ENCODE measurements around the gene ERI3. TPM values are rescaled to one million over a fixed set of nuclear protein-coding genes. Genes with fewer than 3 reads are reported as not detected.

ERI3 gene
- total RNA-seq, 1 experiment from 2014 or later: 74.2 TPM

DNA sequence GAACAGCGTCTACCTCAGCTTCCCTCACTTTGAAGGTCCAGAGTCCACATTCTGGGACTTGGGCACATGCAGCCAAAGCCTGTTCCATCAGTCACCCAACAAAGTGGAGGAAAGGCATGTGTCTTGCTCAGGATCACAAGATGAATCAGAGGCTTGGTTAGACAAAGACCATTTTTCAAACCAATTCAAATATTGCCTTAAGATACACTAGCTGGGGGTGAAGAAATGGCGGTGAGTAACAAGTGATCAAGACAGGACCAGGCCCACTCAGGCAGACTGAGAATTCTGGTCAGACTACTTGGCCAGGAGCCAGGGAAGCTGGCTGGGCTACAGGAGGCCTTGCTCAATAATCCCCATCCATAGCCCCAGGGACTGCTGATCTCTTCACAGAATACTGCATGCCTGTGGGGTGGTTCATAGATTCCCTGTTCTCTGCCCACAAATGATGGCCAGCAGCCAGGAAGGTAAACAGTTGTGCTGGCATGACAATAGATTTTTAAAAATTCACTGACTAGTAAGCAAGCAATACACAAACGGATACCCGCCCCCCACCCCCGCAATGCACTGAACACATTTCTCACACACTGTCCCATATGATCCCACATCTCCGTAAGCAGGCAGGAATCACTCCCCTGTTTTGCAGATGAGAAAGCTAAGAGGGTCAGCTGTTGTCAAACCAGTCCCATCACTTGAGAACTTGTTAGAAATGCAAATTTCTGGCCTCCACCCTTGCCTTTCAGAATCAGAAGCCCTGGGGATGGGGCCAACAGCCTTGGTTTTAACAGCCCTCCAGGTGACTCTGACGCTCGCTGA lies 27.2 kb downstream of the ERI3 start:
- H3K9me2 ChIP-seq (ENCODE audit: insufficient read depth): no peaks in the 10 kb centered on the region
- ChIA-PET RAD21 (ENCODE audit: low non-redundant PET in 1 of 2, low total read pairs in 2 of 2, uncharacterized antibody in 2 of 2, unreplicated experiment in 2 of 2) (interaction anchor here in 1 of 2 experiments (0.8 kb wide), 1 partner anchor 267 kb away, joined by 3 read pairs; no protein-coding TSS in a partner anchor), POLR2A (interaction anchor here (0.7 to 1.0 kb wide), 2 partner anchors 304 to 375 kb away, joined by 3 read pairs; no protein-coding TSS in a partner anchor), CTCF (interaction anchor here (1.5 to 1.7 kb wide), 2 partner anchors 8 to 10 kb away, joined by 4 to 7 read pairs; no protein-coding TSS in a partner anchor)
- BruUV-seq (replicated peaks): no TSS peak
- ATAC-seq: peak; percentile 96
- H3K4me2 ChIP-seq (ENCODE audit: low read length): peak overlapping the region; percentile 65
- no peaks in the 10 kb centered on the region; the same call in 1 of the 2 replicates for H4K20me1 ChIP-seq (ENCODE audit: insufficient read depth)
- peak overlapping the region in 1 of 2 experiments; percentile 23; a peak in 2 of 4 replicates for H3K4me3 ChIP-seq (replicated peaks in 1 of 2; ENCODE audit: low read depth in 1 of 2, low read length in 2 of 2)
- no peaks in the 10 kb centered on the region for H3K27me3 ChIP-seq (ENCODE audit: insufficient read depth, low read length)
- intact Hi-C loops (cut with micrococcal nuclease): no loop called here
- peak; percentile 96 for DNase-seq (ENCODE audit: low read depth, low spot score)
- H3K4me1 ChIP-seq (ENCODE audit: control insufficient read depth in 1 of 2, insufficient read depth in 2 of 2, low read length in 2 of 2): peaks cover 28 to 31% of the 10 kb centered on the region in 2 experiments
- no peaks in the 10 kb centered on the region for H3K36me3 ChIP-seq (ENCODE audit: control insufficient read depth in 1 of 2, insufficient read depth in 2 of 2, low read length in 2 of 2)
- H2AFZ ChIP-seq (ENCODE audit: low read depth, low read length, poor library complexity, severe bottlenecking): no peak overlapping the region
- H3K9ac ChIP-seq (ENCODE audit: low read length): peak overlapping the region; percentile 29
- H3K9me3 ChIP-seq (ENCODE audit: control insufficient read depth in 1 of 2, insufficient read depth in 1 of 2, low read depth in 1 of 2, low read length in 2 of 2): no peaks in the 10 kb centered on the region
- peak overlapping the region; percentile 25 for H3K27ac ChIP-seq (ENCODE audit: low read depth, low read length)
- peaks cover 19% of the 10 kb centered on the region for H3K79me2 ChIP-seq (ENCODE audit: insufficient read depth, low read length)
- TF ChIP-seq CTCF (IDR thresholded peaks at IDR 0.05 in 2 of 3, conservative IDR thresholded peaks at IDR 0.05 in 1 of 3; ENCODE audit: borderline replicate concordance in 1 of 3, insufficient read depth in 1 of 3, low read depth in 2 of 3, low read length in 2 of 3) (no peak), RAD21 (IDR thresholded peaks at IDR 0.05; ENCODE audit: low read depth) (no peak), REST (IDR thresholded peaks at IDR 0.05; ENCODE audit: low read depth) (no peak), JUND (IDR thresholded peaks at IDR 0.05) (peak; percentile 86), EZH2phosphoT487 (IDR thresholded peaks at IDR 0.05; ENCODE audit: borderline replicate concordance) (no peak), POLR2A (IDR thresholded peaks at IDR 0.05; ENCODE audit: borderline replicate concordance, extremely low read depth, insufficient read depth, insufficient read length) (no peak), YY1 (IDR thresholded peaks at IDR 0.05; ENCODE audit: extremely low read depth, insufficient replicate concordance, low read depth, low read length) (peak; percentile 55), ELF1 (IDR thresholded peaks at IDR 0.05; ENCODE audit: borderline replicate concordance, low read depth) (no peak), ZFX (IDR thresholded peaks at IDR 0.05) (no peak), FOSL1 (IDR thresholded peaks at IDR 0.05; ENCODE audit: low read depth) (peak; percentile 83), EGR1 (IDR thresholded peaks at IDR 0.05; ENCODE audit: low read depth) (peak; percentile 97), TCF7L2 (IDR thresholded peaks at IDR 0.05; ENCODE audit: borderline replicate concordance, extremely low read depth, insufficient read depth, insufficient read length) (no peak), CEBPB (IDR thresholded peaks at IDR 0.05; ENCODE audit: low read depth) (peak; percentile 99), ZNF274 (IDR thresholded peaks at IDR 0.05; ENCODE audit: low read depth, low read length) (no peak), SP1 (IDR thresholded peaks at IDR 0.05; ENCODE audit: low read depth) (peak; percentile 89), SIN3A (IDR thresholded peaks at IDR 0.05; ENCODE audit: low read depth) (no peak; the same call in 1 of the 2 replicates)
- TF ChIP-seq, protein P1, sequence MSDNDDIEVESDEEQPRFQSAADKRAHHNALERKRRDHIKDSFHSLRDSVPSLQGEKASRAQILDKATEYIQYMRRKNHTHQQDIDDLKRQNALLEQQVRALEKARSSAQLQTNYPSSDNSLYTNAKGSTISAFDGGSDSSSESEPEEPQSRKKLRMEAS (IDR thresholded peaks at IDR 0.05): peak; percentile 75
- TF ChIP-seq, protein P2, sequence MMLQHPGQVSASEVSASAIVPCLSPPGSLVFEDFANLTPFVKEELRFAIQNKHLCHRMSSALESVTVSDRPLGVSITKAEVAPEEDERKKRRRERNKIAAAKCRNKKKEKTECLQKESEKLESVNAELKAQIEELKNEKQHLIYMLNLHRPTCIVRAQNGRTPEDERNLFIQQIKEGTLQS (IDR thresholded peaks at IDR 0.05): no peak

All from HCT116 (cell line).